GM19395 (cell line): Measurements from ENCODE around the gene CYP51A1.
A peak's percentile ranks its signal among the peaks of the same experiment; 100 is the strongest.
"Not testable (repeated sequence)": the region's sequence is repeated elsewhere in the genome, so short reads cannot be mapped to it uniquely, and the experiment has no call there.

Experiments
- ATAC-seq: cut with Tn5 transposase; IDR thresholded peaks from one replicate; pipeline ENCODE4 v1.9.1; 2021; ENCODE audit warnings: mild to moderate bottlenecking, moderate library complexity; ENCODE audit not compliant: unreplicated experiment

The CYP51A1 gene

DNA sequence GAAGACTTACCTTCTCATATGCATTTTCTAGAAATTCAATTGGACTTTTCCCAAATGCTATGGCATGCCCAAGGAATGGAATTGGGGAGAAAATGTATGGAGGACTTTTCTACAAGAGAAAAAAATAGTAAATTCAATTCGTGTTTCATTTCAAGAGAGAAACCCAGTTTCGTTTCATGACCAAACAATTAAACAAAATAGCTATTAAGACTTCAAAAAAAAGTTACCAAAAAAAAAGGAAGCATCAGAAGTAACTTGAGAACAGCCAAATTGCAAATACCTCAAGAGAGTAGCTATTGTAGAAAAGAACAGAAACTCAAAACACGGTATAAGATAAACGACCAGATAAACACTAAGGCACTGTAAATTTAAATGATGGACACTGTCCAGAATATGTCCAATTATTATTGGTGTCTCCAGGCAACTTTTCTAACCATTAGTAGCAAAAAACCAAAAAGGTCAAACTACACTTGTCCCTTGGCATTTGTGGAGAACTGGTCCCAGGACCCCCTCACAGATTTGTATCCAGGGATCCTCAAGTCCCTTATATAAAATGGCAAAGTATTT is 2.4 kb downstream of the CYP51A1 start:
- ATAC-seq = no peak

DNA sequence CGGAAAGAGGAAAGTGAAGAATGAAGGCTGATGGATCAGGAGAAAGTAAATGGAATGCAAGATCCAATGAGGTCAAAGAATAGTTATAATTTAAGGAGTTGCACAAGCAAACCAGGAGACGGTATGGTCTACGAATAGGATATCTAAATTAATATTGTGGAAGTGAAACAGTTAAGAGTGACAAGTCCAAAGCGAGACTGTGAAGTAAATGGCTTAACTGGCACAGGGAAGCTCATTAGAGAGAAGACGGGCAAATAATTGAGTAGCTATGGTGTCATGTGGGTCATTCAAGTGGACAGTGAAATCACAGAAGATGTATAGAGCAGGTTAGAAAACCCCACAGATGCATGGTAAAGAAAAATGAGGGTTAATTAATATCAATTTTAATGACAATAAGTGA is 3.2 kb downstream of the CYP51A1 start:
- no peak for ATAC-seq

DNA sequence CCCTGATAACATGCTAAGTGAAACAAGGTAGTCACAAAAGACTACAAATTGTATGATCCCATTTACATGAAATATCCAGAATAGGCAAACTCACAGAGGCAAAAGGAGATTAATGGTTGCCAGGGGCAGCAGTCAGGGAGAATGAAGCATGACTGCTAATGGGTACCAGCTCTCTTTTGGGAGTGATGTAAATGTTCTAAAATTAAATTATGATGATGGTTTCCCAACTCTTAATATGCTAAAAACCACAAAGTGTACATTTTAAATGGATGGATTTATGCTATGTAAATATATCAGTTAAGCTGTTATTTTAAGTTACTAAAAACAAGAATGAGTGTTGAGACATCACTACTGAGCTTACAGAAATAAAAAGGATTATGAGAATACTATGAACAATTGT is 12.6 kb downstream of the CYP51A1 start:
- ATAC-seq = no peak

DNA sequence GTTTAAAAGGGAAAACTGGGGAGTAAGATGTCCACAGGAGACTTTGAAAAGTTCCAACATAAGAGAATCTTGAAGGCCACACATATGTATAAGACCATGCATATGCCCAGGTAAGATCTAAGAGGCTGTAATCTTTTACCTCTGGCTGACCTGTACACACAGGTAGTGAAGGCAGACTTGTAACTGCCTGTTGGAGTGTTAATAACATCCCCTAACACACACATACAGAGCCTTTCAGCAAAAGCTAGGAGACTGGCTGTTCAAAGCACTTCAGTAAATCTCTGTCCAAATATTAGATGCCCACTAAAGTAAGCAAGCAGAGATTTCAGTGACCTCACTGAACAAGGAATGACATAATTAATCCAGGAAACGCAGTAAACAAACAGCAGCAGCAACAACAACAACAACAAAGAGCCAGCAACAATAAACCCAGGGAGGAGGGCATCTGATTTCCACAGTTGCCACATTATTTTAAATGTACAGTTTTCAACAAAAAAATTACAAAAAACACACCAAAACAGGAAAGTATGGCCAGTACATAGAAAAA is 15.0 kb downstream of the CYP51A1 start:
- ATAC-seq = no peak

DNA sequence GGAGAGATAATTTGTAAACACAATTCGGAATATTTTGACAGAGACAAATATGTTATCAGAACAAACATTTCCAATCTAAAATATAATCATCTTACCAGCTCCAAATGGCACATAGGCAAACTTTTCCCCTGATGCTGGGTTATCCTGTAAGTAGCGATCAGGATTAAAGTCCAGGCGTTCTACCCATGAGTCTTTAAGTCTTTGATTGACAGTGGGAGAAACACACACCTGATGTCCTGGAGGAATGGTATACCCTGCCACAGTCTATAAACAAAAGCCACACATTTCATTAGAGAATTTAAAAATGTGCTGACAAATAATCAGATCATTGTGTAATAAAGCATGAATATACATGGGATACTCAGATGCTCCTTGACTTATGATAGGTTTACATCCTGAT is 17.3 kb downstream of the CYP51A1 start:
- ATAC-seq = no peak

DNA sequence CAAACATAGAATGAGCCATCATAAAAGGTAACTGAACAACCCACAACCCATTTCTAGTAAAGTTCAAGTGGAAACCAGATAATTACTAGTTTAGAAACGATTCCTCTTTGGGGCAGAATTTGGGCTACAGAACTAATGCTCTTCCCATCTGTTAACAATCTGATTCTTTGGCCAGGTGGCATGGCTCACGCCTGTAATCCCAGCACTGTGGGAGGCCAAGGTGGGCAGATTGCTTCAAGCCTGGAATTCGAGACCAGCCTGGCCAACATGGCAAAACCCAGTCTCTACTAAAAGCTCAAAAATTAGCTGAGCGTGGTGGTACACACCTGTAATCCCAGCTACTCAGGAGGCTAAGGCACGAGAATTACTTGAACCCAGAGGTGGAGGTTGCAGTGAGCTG is 18.5 kb downstream of the CYP51A1 start:
- no peak for ATAC-seq

DNA sequence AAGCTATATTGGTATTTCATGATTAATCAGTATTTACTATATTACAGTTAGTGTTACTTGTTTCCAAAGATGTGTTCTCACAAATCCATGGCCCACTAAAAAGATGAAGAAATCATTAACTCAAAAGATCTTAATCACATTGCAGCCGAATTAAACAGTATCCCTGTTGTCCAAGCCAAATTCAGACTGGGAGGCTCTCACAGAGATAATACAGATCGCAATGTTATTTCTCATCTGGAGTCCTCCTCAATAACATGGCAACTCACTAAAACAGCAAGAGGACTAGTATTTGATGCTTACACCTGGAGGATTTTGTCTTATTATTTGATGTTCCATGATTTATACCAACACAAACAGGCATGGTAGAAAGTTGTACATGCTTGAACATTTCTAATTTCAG is 23.4 kb downstream of the CYP51A1 start:
- no peak for ATAC-seq

DNA sequence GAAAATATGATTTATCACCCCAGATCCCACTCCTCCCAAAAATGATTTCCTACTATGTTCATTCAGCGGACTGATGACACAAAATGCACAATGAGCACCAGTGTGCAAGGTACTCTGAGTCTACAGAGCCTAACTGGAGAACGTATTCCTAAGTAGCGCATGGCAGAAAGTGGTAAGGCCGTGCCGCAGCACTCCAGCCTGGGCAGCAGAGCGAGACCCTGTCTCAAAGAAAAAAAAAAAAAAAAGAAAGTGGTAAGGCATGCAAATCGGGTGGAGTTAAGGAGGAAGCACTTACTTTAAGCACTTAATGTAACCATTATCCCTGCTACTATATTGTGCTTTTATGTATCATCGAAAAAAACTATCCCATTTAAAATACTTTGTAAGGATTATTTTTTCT is 25.5 kb downstream of the CYP51A1 start:
- ATAC-seq = no peak

DNA sequence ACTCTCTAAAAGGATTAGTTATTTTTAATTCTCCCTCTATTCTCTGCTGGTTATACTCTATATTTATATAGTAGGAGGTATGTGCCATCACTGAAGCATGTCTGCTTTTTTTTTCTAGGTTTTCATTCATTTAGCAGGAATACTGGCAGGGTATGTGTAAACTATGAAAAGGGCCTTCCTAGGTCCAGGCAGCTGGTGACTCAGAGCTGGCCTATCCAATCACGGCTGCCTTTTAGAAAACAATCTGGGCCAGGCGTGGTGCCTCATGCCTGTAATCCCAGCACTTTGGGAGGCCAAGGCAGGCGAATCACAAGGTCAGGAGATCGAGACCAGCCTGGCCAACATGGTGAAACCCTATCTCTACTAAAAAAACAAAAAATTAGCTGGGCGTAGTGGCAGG is 31.4 kb downstream of the CYP51A1 start:
- not testable (repeated sequence) for ATAC-seq

DNA sequence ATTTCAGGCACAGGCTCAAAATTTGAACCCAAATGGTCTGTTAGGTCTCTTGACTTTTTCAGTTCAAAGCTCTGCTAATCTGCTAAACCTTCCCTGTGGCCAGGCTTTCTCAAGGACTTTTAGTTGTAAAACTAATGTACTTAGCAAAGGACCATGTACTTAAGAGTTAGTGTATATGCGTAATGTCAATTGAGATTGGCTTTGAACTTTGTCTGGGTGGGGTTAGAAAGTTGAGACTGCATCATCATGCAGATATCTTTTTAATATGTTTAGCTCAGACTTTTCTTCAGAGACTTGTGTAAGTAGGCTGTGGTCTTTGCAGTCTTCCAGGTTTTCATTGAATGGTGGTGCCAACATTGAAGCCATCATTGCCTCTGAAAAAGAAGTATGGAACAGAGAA is 33.7 kb downstream of the CYP51A1 start:
- no peak for ATAC-seq

DNA sequence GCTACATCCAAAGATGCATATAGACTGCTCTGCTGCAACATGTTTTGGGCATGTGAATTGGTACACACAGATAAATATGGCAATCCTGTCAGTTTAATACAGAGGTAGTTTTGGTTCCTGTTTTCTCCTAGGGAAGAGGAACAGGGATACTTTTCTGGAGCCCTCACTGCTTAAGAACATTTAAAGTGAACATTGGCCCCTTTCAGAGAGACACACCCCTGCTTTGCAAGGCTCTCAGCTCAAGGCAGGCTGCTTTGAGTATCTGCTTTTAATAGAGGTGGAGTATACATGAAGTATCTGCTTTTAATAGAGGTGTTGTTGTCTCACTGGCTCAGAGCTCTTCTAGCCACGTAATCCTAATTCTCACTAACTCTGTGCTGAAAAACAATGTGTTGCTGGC is 38.9 kb downstream of the CYP51A1 start:
- ATAC-seq = no peak

DNA sequence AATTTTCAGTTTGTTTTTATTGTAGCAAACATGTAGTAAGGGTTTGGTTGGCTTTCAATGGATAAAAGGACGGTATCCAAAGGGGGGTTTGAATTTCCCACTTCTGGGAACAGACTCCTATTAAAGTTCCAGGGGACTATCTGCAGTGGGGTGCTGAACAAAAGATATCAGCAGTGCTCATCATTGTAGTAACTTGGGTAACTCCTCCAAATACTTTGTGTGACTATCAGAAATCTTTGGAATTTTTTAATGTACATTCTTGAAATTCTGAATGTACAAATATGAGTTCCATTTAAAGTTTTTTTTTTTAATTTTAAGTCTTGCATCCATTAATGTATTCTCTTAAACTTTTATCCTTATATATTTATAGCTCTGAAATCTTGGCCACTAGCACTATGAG is 42.1 kb downstream of the CYP51A1 start:
- ATAC-seq = no peak

DNA sequence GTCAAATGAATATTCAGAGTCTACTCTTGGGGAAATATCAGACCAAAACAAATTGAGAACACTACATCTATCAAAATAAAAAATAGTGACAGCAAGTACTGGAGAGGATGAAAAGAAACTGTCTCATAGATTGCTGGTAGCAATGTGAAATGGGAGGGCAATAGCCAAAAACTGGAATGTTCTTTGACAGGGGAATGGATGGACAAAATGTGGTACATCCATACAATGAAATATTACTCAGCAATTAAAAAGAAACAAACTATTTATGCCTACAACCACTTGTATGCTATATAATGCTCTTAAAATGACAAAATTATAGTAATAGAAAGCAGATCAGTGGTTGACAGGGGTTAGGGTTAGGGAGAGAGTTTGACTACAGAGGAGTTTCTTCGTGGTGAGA is 46.0 kb downstream of the CYP51A1 start:
- ATAC-seq = no peak

DNA sequence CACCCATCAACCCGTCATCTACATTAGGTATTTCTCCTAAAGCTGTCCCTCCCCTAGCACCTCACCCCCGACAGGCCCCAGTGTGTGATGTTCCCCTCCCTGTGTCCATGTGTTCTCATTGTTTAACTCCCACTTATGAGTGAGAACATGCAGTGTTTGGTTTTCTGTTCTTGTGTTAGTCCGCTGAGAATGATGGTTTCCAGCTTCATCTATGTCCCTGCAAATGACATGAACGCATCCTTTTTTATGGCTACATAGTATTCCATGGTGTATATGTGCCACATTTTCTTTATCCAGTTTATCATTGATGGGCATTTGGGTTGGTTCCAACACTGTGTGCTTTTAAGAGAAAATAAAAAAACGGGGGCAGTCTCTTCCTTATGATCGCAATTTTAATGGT is 50.4 kb downstream of the CYP51A1 start:
- not testable (repeated sequence) for ATAC-seq

DNA sequence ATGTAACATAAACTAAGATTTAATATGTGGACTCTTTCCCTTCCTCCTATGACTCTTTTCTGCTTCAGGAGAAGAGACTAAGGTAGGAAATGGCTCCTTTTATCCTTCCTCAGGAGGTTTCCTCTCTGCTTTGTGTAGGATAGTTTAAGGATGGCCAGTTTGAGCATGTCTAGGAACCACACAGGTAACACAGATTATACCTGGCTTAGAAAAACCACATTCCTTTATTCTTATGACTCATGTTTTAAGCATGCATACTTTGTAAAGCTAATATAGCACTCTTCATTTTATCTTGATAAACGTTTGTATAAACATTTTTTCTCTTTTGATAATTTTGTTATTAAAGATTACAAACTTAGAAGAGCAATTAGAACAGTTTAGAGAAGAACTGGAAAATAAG is 57.8 kb downstream of the CYP51A1 start:
- no peak for ATAC-seq

DNA sequence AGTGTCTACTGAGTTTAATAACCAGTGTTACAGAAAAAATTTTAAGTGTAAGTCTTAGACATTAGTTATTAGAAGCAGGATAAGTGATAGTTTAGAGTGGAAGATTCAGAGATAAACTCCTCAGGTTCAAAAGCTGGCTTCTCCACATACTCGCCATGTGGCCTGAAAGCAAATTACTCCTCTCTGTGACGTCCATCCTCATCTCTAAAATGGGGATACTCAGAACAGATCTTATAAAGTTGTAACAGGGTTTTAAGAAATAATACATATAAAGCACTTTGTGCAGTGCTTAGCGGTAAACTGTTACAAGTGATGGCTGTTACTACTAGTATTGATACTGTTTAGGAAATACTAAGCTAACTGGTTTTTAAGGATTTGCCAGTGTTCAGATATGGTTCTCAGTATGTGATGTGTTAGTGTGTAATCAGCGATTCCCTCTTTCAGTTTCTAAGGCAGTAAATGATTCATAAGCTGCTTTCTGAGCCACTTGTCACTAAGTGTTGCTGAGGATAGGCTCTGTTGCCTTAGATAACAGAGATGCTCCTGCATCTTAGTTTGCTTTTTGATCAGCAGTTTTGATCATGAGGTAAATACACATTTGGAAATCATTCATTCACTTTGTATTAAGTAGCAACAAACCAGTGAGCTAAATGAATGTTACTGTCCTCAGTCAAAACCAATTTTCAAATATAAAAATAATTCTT is 58.7 kb downstream of the CYP51A1 start:
- peak; percentile 94 for ATAC-seq

DNA sequence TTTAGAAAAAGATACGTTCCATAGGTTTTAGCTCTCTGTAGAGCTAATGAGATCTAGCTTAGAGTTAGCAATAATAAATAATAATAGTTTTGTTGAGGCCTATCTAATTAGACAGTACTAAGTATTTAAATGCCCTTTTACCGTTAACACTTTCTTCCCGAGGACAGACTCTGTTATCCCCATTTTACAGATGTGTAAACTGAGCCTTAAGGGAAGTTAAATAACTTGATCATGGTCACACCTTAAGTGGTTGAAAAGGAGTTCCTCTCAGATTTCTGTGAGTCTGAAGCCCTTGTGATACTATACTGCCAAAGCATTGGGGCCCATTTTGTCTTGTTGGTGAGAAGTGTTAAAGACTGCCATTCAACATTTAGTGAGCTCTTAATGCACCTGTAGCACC is 61.6 kb downstream of the CYP51A1 start:
- ATAC-seq = no peak

DNA sequence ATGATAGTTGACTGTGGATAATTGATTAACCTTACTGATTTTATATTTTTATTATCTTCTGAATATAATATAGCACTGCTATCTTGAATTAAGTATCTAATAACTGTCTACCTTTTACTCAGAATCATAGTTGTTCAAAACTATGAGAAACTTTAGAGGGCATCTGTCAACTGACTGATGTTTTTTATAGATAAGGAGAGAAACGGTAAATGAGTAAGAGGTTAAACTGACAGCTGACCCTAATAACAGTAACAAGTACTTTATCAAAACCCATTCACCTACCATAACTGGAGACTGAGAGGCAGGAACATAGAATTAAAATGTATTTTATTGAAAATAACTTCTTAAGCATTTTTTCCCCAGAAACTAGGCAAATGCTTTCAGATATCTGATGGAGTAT is 62.2 kb downstream of the CYP51A1 start:
- no peak for ATAC-seq

DNA sequence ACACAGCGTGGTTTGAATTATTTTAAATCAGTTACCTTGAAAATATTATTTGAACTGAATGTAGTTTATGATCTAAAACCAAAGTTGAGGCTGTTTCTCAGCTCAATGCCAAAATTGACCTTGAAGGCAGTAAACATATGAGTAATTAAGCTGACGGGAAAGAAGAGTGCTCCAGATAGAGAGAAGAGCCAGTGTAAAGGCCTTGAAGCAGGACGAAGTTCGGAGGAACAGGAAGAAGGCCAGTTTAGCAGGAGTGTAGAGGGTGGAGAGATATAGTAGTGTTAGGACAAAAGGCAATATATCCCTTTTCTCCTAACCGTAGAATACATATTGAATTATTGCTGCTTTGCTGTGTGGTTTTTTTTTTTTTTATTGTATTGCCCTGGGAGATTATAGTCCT is 63.2 kb downstream of the CYP51A1 start:
- ATAC-seq = no peak

DNA sequence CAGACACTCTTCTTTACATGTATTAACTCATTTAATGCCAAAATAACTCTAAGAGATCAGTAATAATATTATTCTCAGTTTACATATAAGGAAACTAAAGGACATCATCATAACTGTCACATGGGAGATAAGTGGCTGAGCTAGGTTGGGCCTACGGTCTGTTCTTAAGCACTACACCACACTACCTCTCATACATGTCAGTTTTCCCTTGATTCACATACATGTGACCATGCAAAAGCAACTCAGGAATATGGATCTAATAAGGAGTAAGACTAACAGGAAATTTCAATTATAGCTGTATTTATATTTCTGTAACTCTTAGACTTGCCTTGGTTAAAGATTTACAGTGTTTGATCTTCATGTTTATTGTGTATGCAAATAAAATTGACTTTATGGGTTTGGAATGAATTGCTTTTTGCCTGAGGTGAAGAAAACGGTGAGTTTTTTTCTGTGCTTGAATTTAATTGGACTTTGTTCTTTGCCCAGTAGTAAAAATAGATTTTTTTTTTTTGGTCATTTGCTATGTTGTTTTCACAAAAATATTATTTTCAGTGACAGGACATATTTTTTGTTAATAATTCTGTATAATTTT is 69.7 kb downstream of the CYP51A1 start:
- no peak for ATAC-seq
